IMR-90 (cell line): Measurements from ENCODE around the gene MPRIP. TPM values are rescaled to one million over a fixed set of nuclear protein-coding genes. Genes with fewer than 3 reads are reported as not detected.

ENCODE experiments used
- ATAC-seq: fragments of 200-7000 bp; cut with Tn5 transposase; 2 replicates; pipeline ENCODE4 v1.9.1; 2020; ENCODE audit warnings: low read depth, mild to moderate bottlenecking, moderate library complexity
- BruUV-seq: library from RNA; stranded (reverse); fragments of 400-500 nt; replicated peaks from 2 replicates; lab custom pipeline; 2021; lab: Mats Ljungman, UMichigan
- CTCF ChIA-PET: fragments of 300-600 bp; formaldehyde crosslinking; extraction: SDS; loops from one replicate; lab custom pipeline; 2021; ENCODE audit warnings: antibody characterized with exemption; lab: Yijun Ruan, JAX
- POLR2A ChIA-PET: fragments of 300-600 bp; sonication (Branson Sonifier 250); formaldehyde crosslinking; loops from one replicate; lab custom pipeline; 2022; ENCODE audit warnings: antibody characterized with exemption; ENCODE audit not compliant: unreplicated experiment; lab: Charles Lee
- DNase-seq: peaks from one replicate; pipeline ENCODE4 v3.0.0; 2013
- H2AFZ ChIP-seq: replicated peaks from 2 replicates; pipeline ENCODE3; 2013; ENCODE audit warnings: low read length, mild to moderate bottlenecking; ENCODE audit not compliant: poor library complexity
- H2AK5ac ChIP-seq: 2 replicates; pipeline ENCODE4 v1.6.1; 2013; ENCODE audit warnings: low read depth, low read length, inconsistent platforms
- H2AK9ac ChIP-seq: replicated peaks from 2 replicates; pipeline ENCODE3; 2013; ENCODE audit warnings: mild to moderate bottlenecking, low read depth, low read length, moderate library complexity; ENCODE audit not compliant: poor library complexity
- H2BK120ac ChIP-seq: 2 replicates; pipeline ENCODE4 v1.6.1; 2013; ENCODE audit warnings: low read depth, low read length, inconsistent platforms
- H2BK15ac ChIP-seq: 3 replicates; pipeline ENCODE4 v1.6.1; 2013; ENCODE audit warnings: low read depth, low read length, inconsistent platforms
- H2BK20ac ChIP-seq: 2 replicates; pipeline ENCODE4 v1.6.1; 2013; ENCODE audit warnings: low read depth, mild to moderate bottlenecking, inconsistent platforms, low read length, moderate library complexity
- H2BK5ac ChIP-seq: 2 replicates; pipeline ENCODE4 v1.6.1; 2013; ENCODE audit warnings: mild to moderate bottlenecking, low read depth, low read length, inconsistent platforms; ENCODE audit not compliant: poor library complexity, severe bottlenecking
- H3K14ac ChIP-seq: replicated peaks from 2 replicates; pipeline ENCODE4 v1.6.1; 2013; ENCODE audit warnings: low read depth, low read length, inconsistent platforms
- H3K18ac ChIP-seq: 2 replicates; pipeline ENCODE4 v1.6.1; 2013; ENCODE audit warnings: low read depth, low read length, control low read depth
- H3K23ac ChIP-seq: 2 replicates; pipeline ENCODE4 v1.6.1; 2013; ENCODE audit warnings: low read depth, low read length, inconsistent platforms
- H3K27ac ChIP-seq: 2 replicates; pipeline ENCODE4 v1.5.1; 2013; ENCODE audit warnings: mild to moderate bottlenecking, control low read depth, low read length; ENCODE audit not compliant: insufficient read depth
- H3K27me3 ChIP-seq: 2 replicates; pipeline ENCODE4 v1.6.1; 2013; ENCODE audit warnings: low read length; ENCODE audit not compliant: control insufficient read depth, insufficient read depth
- H3K36me3 ChIP-seq: 2 replicates; pipeline ENCODE4 v1.6.1; 2013; ENCODE audit warnings: low read length, mixed read lengths; ENCODE audit not compliant: control insufficient read depth, insufficient read depth
- H3K4ac ChIP-seq: 2 replicates; pipeline ENCODE4 v1.6.1; 2013; ENCODE audit warnings: low read depth, low read length, inconsistent platforms
- H3K4me1 ChIP-seq: 2 replicates; pipeline ENCODE4 v1.6.1; 2013; ENCODE audit warnings: low read length, mixed read lengths; ENCODE audit not compliant: control insufficient read depth, insufficient read depth
- H3K4me2 ChIP-seq: 2 replicates; pipeline ENCODE4 v1.6.1; 2013; ENCODE audit warnings: low read depth, mild to moderate bottlenecking, control low read depth, low read length, moderate library complexity
- H3K4me3 ChIP-seq: 2 replicates; pipeline ENCODE4 v1.5.1; 2013; ENCODE audit warnings: low read depth, mild to moderate bottlenecking, control low read depth, low read length, moderate library complexity; ENCODE audit not compliant: insufficient read depth
- H3K56ac ChIP-seq: 2 replicates; pipeline ENCODE4 v1.6.1; 2013; ENCODE audit warnings: low read length, inconsistent platforms; ENCODE audit not compliant: insufficient read depth; ENCODE audit errors: extremely low read depth
- H3K79me1 ChIP-seq, 2 experiments: 2 replicates each; pipeline ENCODE4 v1.6.1; 2013; ENCODE audit warnings: low read length in 2 of 2, inconsistent platforms in 1 of 2, low read depth in 1 of 2
- H3K9ac ChIP-seq: 2 replicates; pipeline ENCODE4 v1.6.1; 2013; ENCODE audit warnings: low read depth, low read length, control low read depth
- H3K9me1 ChIP-seq: 2 replicates; pipeline ENCODE4 v1.6.1; 2013; ENCODE audit warnings: low read length, inconsistent platforms; ENCODE audit not compliant: insufficient read depth
- H3K9me3 ChIP-seq: 2 replicates; pipeline ENCODE4 v1.6.1; 2013; ENCODE audit warnings: low read length; ENCODE audit not compliant: control insufficient read depth, insufficient read depth
- H4K20me1 ChIP-seq: 2 replicates; pipeline ENCODE4 v1.6.1; 2013; ENCODE audit warnings: low read length, inconsistent platforms; ENCODE audit not compliant: insufficient read depth
- H4K5ac ChIP-seq: 2 replicates; pipeline ENCODE4 v1.6.1; 2013; ENCODE audit warnings: mild to moderate bottlenecking, low read depth, low read length, control low read depth
- H4K8ac ChIP-seq, 2 experiments: 2 replicates each; pipeline ENCODE4 v1.6.1; 2013; ENCODE audit warnings: low read depth in 2 of 2, low read length in 2 of 2, control low read depth in 1 of 2, inconsistent platforms in 1 of 2
- H4K91ac ChIP-seq: 2 replicates; pipeline ENCODE4 v1.6.1; 2013; ENCODE audit warnings: low read depth, low read length, inconsistent platforms; ENCODE audit not compliant: insufficient read depth
- BHLHE40 ChIP-seq: fragments of 150-350 bp; IDR thresholded peaks from 2 replicates; pipeline ENCODE4 v1.6.1; 2016; ENCODE audit warnings: mild to moderate bottlenecking, low read depth, low read length
- CEBPB ChIP-seq: IDR thresholded peaks from 2 replicates; pipeline ENCODE4 v1.6.1; 2012; ENCODE audit warnings: low read depth, low read length, improper control_type of control experiment
- CHD1 ChIP-seq: IDR thresholded peaks from 2 replicates; pipeline ENCODE4 v1.6.1; 2012; ENCODE audit warnings: low read depth, low read length, improper control_type of control experiment
- MAFK ChIP-seq: IDR thresholded peaks from 2 replicates; pipeline ENCODE4 v1.6.1; 2012; ENCODE audit warnings: low read depth, low read length, improper control_type of control experiment
- NFE2L2 ChIP-seq: fragments of 150-350 bp; IDR thresholded peaks from 2 replicates; pipeline ENCODE4 v1.6.1; 2016; ENCODE audit warnings: low read depth, mild to moderate bottlenecking, low read length
- RCOR1 ChIP-seq: IDR thresholded peaks from 2 replicates; pipeline ENCODE4 v1.6.1; 2012; ENCODE audit warnings: mild to moderate bottlenecking, low read length, improper control_type of control experiment; ENCODE audit not compliant: insufficient replicate concordance
- RFX5 ChIP-seq: IDR thresholded peaks from 2 replicates; pipeline ENCODE4 v1.8.0; 2012; ENCODE audit warnings: low read depth, mild to moderate bottlenecking, low read length, moderate library complexity
- SMC3 ChIP-seq: fragments of 150-350 bp; IDR thresholded peaks from 2 replicates; pipeline ENCODE4 v1.6.1; 2016; ENCODE audit warnings: low read depth, mild to moderate bottlenecking, antibody characterized with exemption, low read length, moderate library complexity
- WGBS, 2 experiments: methylation state at CpG; one replicate each; pipeline versions ENCODE4 v1.1.5 to v1.1.7; 2013; ENCODE audit warnings: missing lambda C conversion rate in 2 of 2; ENCODE audit not compliant: insufficient read length in 1 of 2; ENCODE audit errors: extremely low coverage in 2 of 2; 5-methylcytosine and 5-hydroxymethylcytosine counted together
- dilution Hi-C: fragments of 300-500 bp; cut with HindIII; formaldehyde crosslinking; loops from one replicate; pipeline ENCODE4 v1.14.3; 2018; ENCODE audit warnings: low sequenced_read_pairs; ENCODE audit not compliant: unreplicated experiment
- in situ Hi-C: fragments of 300-500 bp; cut with MboI; formaldehyde crosslinking; loops from 3 replicates; pipeline ENCODE4 v1.14.3; 2019; ENCODE audit warnings: low sequenced_read_pairs, inconsistent platforms, mixed read lengths
- intact Hi-C: fragments of 100-400 bp; cut with micrococcal nuclease; formaldehyde crosslinking; loops from 2 replicates; pipeline ENCODE4 v1.10.0; 2022
- polyA plus RNA-seq, 3 experiments: library from polyadenylated mRNA; depleted of rRNA; stranded (reverse); fragments of >200 nt; gene quantifications; 2 replicates each; pipeline ENCODE4 v1.2.3, GENCODE V29; 2012; ENCODE audit warnings: low replicate concordance in 1 of 3
- total RNA-seq: library from RNA; depleted of rRNA; stranded (reverse); fragments of >200 nt; gene quantifications from 2 replicates; pipeline ENCODE4 v1.2.3, GENCODE V29; 2012
- TF ChIP-seq, protein P1 (sequence below): fragments of 150-350 bp; IDR thresholded peaks from 2 replicates; pipeline ENCODE4 v1.6.1; 2016; ENCODE audit warnings: low read depth, mild to moderate bottlenecking, low read length, moderate library complexity, borderline replicate concordance

MPRIP gene
- total and polyA plus RNA-seq, 2 of the 4 experiments (the other 2 are of a cell fraction): 111 to 149 TPM

- intact Hi-C loops: no loop called here
- no peak overlapping the region for H2AK9ac ChIP-seq
- no peaks in the 10 kb centered on the region for H3K36me3 ChIP-seq
- no peak overlapping the region for H2BK5ac ChIP-seq
- 87% methylated on average over 6 of the region's 16 CpGs; no CpG with 5 or more reads in 1 of the 2 experiments for WGBS, 2 experiments
- H3K4me2 ChIP-seq: no peak overlapping the region
- no peak overlapping the region for H4K8ac ChIP-seq
- no peak overlapping the region for H2AK5ac ChIP-seq
- no peak overlapping the region for H3K23ac ChIP-seq
- no peak overlapping the region for H4K5ac ChIP-seq
- H2BK20ac ChIP-seq: no peak overlapping the region
- H3K9ac ChIP-seq: no peak overlapping the region
- no peaks in the 10 kb centered on the region for H3K27me3 ChIP-seq
- no peak overlapping the region for H2BK15ac ChIP-seq
- POLR2A ChIA-PET: no interaction called here
- H3K9me1 ChIP-seq: peaks cover 17% of the 10 kb centered on the region
- peaks cover 10% of the 10 kb centered on the region for H3K4me1 ChIP-seq
- no peak overlapping the region for H3K56ac ChIP-seq
- H3K4me3 ChIP-seq: no peak overlapping the region
- BruUV-seq: no TSS peak
- H4K91ac ChIP-seq: no peak overlapping the region
- H3K4ac ChIP-seq: no peak overlapping the region
- no peak overlapping the region for H3K14ac ChIP-seq
- no peak overlapping the region for H2AFZ ChIP-seq
- CTCF ChIA-PET: no interaction called here
- in situ Hi-C loops: no loop called here
- H3K79me1 ChIP-seq: no peaks in the 10 kb centered on the region; a peak in 1 of 4 replicates
- dilution Hi-C loops: no loop called here
- H3K27ac ChIP-seq: no peak overlapping the region
- TF ChIP-seq CHD1 (no peak), CEBPB (no peak), BHLHE40 (no peak), RCOR1 (no peak), MAFK (no peak), NFE2L2 (no peak), SMC3 (no peak), RFX5 (no peak)
- TF ChIP-seq, protein P1, sequence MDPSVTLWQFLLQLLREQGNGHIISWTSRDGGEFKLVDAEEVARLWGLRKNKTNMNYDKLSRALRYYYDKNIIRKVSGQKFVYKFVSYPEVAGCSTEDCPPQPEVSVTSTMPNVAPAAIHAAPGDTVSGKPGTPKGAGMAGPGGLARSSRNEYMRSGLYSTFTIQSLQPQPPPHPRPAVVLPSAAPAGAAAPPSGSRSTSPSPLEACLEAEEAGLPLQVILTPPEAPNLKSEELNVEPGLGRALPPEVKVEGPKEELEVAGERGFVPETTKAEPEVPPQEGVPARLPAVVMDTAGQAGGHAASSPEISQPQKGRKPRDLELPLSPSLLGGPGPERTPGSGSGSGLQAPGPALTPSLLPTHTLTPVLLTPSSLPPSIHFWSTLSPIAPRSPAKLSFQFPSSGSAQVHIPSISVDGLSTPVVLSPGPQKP: no peak
- DNase-seq (no peak), ATAC-seq (no peak)
- no peak overlapping the region for H2BK120ac ChIP-seq
- H3K9me3 ChIP-seq: no peaks in the 10 kb centered on the region
- no peak overlapping the region for H3K18ac ChIP-seq
- H4K20me1 ChIP-seq: no peaks in the 10 kb centered on the region
These were observed 13.2 kb upstream of the MPRIP start for GRCh38 chr17:17028878-17029535.
